Measurements from ENCODE around the gene SP5. TPM values are rescaled to one million over a fixed set of nuclear protein-coding genes. Genes with fewer than 3 reads are reported as not detected.
A peak's percentile ranks its signal among the peaks of the same experiment; 100 is the strongest.

The SP5 gene
- total and polyA plus RNA-seq, 2 experiments from 2014 or later, result 1.9 to 2.4 TPM

DNA sequence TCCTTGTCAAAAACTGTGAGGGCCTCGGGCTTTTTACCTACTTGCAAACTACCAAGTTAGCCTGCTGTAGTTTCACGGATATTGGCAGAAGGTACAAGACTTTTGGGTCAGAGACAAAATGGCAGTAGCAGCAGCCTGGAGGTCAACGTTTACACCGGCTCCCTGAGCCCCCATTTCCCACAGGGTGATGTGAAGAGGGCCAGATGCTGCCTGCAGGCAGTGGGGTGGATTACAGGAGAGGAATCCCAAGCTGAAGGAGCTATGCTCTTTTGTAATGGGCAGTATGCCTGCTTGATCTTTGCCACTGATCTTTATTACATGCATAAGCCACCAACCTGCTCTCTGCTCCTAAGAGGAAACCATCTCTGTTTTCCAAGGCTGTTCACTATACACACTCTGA is 29.5 kb upstream of the SP5 start:
- H2AFZ ChIP-seq, result no peak overlapping the region
- no peaks in the 10 kb centered on the region for H4K20me1 ChIP-seq (ENCODE audit: insufficient read depth, poor library complexity, severe bottlenecking)
- no peak overlapping the region for H3K4me3 ChIP-seq
- WGBS (ENCODE audit: low lambda C conversion rate, missing lambda C conversion rate), result 54% methylated on average over 4 of the region's 4 CpGs
- no peaks in the 10 kb centered on the region for H3K79me2 ChIP-seq
- no peaks in the 10 kb centered on the region for H3K9me2 ChIP-seq (replicated peaks; ENCODE audit: insufficient read depth)
- H3K27me3 ChIP-seq, result no peaks in the 10 kb centered on the region
- H3K36me3 ChIP-seq (replicated peaks; ENCODE audit: insufficient read depth, low read depth), result no peaks in the 10 kb centered on the region
- no peak overlapping the region for H3K4me2 ChIP-seq
- H3K4me1 ChIP-seq (ENCODE audit: insufficient read depth), result no peaks in the 10 kb centered on the region
- H3K27ac ChIP-seq, result no peak overlapping the region
- no peak for DNase-seq (ENCODE audit: low spot score)
- TF ChIP-seq EZH2phosphoT487 (IDR thresholded peaks at IDR 0.05; ENCODE audit: low read depth, severe bottlenecking, unreplicated experiment) (no peak), EZH2 (IDR thresholded peaks at IDR 0.05; ENCODE audit: borderline replicate concordance) (no peak)
- TF ChIP-seq, protein P1, sequence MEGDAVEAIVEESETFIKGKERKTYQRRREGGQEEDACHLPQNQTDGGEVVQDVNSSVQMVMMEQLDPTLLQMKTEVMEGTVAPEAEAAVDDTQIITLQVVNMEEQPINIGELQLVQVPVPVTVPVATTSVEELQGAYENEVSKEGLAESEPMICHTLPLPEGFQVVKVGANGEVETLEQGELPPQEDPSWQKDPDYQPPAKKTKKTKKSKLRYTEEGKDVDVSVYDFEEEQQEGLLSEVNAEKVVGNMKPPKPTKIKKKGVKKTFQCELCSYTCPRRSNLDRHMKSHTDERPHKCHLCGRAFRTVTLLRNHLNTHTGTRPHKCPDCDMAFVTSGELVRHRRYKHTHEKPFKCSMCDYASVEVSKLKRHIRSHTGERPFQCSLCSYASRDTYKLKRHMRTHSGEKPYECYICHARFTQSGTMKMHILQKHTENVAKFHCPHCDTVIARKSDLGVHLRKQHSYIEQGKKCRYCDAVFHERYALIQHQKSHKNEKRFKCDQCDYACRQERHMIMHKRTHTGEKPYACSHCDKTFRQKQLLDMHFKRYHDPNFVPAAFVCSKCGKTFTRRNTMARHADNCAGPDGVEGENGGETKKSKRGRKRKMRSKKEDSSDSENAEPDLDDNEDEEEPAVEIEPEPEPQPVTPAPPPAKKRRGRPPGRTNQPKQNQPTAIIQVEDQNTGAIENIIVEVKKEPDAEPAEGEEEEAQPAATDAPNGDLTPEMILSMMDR (IDR thresholded peaks at IDR 0.05; ENCODE audit: poor library complexity), result no peak
- H3K9me3 ChIP-seq (ENCODE audit: low read depth), result no peaks in the 10 kb centered on the region

DNA sequence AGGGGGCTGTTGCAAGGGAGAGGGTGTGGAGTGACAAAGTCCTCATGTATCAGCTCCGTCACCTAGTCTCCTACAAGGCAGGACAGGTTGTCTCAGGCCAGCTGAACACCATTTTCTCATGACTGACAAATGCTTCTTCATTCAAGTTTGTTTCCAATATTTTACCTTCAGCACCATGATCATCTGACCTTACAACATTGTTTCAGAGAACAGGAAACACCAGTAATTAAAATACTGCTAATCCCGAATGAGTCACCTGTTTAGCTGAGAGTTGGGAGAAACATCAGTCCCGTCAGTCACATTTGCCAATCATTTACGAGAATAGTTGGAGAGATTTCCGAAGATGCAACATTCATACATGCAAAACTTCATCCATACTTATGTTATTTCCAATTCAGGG is 25.7 kb upstream of the SP5 start:
- no peaks in the 10 kb centered on the region for H4K20me1 ChIP-seq (ENCODE audit: insufficient read depth, poor library complexity, severe bottlenecking)
- H3K4me1 ChIP-seq (ENCODE audit: insufficient read depth), result no peaks in the 10 kb centered on the region
- no peaks in the 10 kb centered on the region for H3K9me3 ChIP-seq (ENCODE audit: low read depth)
- no peaks in the 10 kb centered on the region for H3K27me3 ChIP-seq
- H3K4me3 ChIP-seq, result no peak overlapping the region
- TF ChIP-seq EZH2 (IDR thresholded peaks at IDR 0.05; ENCODE audit: borderline replicate concordance) (no peak), EZH2phosphoT487 (IDR thresholded peaks at IDR 0.05; ENCODE audit: low read depth, severe bottlenecking, unreplicated experiment) (no peak)
- TF ChIP-seq, protein P1 (IDR thresholded peaks at IDR 0.05; ENCODE audit: poor library complexity), result no peak
- no peak overlapping the region for H3K4me2 ChIP-seq
- no peaks in the 10 kb centered on the region for H3K36me3 ChIP-seq (replicated peaks; ENCODE audit: insufficient read depth, low read depth)
- H3K9me2 ChIP-seq (replicated peaks; ENCODE audit: insufficient read depth), result no peaks in the 10 kb centered on the region
- WGBS (ENCODE audit: low lambda C conversion rate, missing lambda C conversion rate), result 75% methylated on average over 5 of the region's 5 CpGs
- DNase-seq (ENCODE audit: low spot score), result peak; percentile 20
- no peak overlapping the region for H2AFZ ChIP-seq
- no peaks in the 10 kb centered on the region for H3K79me2 ChIP-seq
- no peak overlapping the region for H3K27ac ChIP-seq

DNA sequence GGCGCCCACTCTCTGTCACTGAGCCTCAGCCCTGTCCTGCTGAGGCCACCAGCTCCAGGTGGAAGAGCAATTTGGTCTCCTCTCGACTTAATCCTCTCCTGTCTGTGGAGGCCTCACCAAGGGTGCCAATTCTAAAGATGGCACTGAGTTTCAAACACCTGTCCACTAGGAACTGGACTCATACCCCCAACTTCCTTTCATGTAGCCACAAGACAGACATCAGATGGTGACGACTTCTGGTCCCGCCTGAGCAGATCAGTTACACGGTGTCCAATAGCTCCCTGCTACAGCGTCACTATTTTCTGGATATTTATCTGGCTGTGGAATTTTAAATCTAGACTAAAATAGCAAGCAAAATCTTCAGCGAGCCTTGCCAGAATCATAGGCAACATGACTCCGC is 24.5 kb upstream of the SP5 start:
- no peaks in the 10 kb centered on the region for H3K27me3 ChIP-seq
- H3K4me1 ChIP-seq (ENCODE audit: insufficient read depth), result peaks cover 5% of the 10 kb centered on the region
- H3K4me2 ChIP-seq, result no peak overlapping the region
- H3K4me3 ChIP-seq, result no peak overlapping the region
- DNase-seq (ENCODE audit: low spot score), result no peak
- no peak overlapping the region for H2AFZ ChIP-seq
- H4K20me1 ChIP-seq (ENCODE audit: insufficient read depth, poor library complexity, severe bottlenecking), result no peaks in the 10 kb centered on the region
- no peaks in the 10 kb centered on the region for H3K36me3 ChIP-seq (replicated peaks; ENCODE audit: insufficient read depth, low read depth)
- no peak overlapping the region for H3K27ac ChIP-seq
- TF ChIP-seq EZH2 (IDR thresholded peaks at IDR 0.05; ENCODE audit: borderline replicate concordance) (no peak), EZH2phosphoT487 (IDR thresholded peaks at IDR 0.05; ENCODE audit: low read depth, severe bottlenecking, unreplicated experiment) (no peak)
- TF ChIP-seq, protein P1 (IDR thresholded peaks at IDR 0.05; ENCODE audit: poor library complexity), result no peak
- 88% methylated on average over 8 of the region's 8 CpGs for WGBS (ENCODE audit: low lambda C conversion rate, missing lambda C conversion rate)
- no peaks in the 10 kb centered on the region for H3K79me2 ChIP-seq
- H3K9me3 ChIP-seq (ENCODE audit: low read depth), result no peaks in the 10 kb centered on the region
- no peaks in the 10 kb centered on the region for H3K9me2 ChIP-seq (replicated peaks; ENCODE audit: insufficient read depth)

DNA sequence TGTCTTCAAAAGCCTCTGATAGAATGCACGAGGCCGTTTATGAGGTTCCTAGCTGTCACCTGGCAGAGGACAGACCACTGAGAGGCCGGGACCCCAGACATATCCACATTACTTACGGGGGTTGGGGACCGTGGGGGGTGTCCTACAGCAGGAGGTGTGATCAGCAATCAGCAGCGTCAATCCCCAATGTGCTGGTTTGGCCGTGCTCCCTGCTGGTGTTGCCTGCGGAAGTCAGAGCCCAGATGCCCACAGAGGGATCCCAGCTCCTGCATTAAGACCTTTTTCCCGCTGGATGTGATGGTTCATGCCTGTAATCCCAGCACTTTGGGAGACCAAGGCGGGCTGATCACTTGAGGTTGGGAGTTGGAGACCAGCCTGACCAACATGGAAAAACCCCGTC is 20.8 kb upstream of the SP5 start:
- Histone ChIP-seq H4K20me1 (ENCODE audit: insufficient read depth, poor library complexity, severe bottlenecking) (no peaks in the 10 kb centered on the region), H3K79me2 (no peaks in the 10 kb centered on the region), H3K9me3 (ENCODE audit: low read depth) (no peaks in the 10 kb centered on the region), H3K27ac (no peak overlapping the region), H3K36me3 (replicated peaks; ENCODE audit: insufficient read depth, low read depth) (no peaks in the 10 kb centered on the region), H3K4me1 (ENCODE audit: insufficient read depth) (peaks cover 5% of the 10 kb centered on the region), H3K4me2 (no peak overlapping the region), H2AFZ (no peak overlapping the region), H3K4me3 (no peak overlapping the region), H3K9me2 (replicated peaks; ENCODE audit: insufficient read depth) (no peaks in the 10 kb centered on the region), H3K27me3 (no peaks in the 10 kb centered on the region)
- WGBS (ENCODE audit: low lambda C conversion rate, missing lambda C conversion rate), result 72% methylated on average over 11 of the region's 11 CpGs
- no peak for DNase-seq (ENCODE audit: low spot score)
- TF ChIP-seq EZH2phosphoT487 (IDR thresholded peaks at IDR 0.05; ENCODE audit: low read depth, severe bottlenecking, unreplicated experiment) (no peak), EZH2 (IDR thresholded peaks at IDR 0.05; ENCODE audit: borderline replicate concordance) (no peak)
- TF ChIP-seq, protein P1 (IDR thresholded peaks at IDR 0.05; ENCODE audit: poor library complexity), result no peak
